Hepatic stellate cell (primary cell): Measurements from ENCODE around the gene NRP1.
A peak's percentile ranks its signal among the peaks of the same experiment; 100 is the strongest.

Experiments
- DNase-seq: peaks from one replicate; pipeline ENCODE4 v3.0.0; 2011; ENCODE audit warnings: low spot score

NRP1 gene

DNA sequence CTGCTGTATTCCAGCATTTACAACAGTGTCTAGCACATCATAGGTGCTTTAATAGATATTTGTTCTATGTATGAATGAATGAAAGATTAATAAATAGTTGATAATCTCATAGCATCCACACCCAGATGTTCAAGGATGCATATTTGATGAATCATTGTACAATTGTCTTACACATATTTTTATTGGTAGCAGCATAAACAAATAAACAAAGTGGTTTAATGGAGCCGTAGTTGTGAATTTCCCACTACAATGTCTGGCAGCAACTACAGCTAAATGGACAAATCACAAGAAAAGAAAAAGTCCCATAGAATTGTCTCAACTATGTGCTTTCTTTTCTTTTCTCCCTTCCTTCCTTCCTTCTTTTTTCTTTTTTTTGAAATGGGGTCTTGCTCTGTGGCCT is 150.8 kb downstream of the NRP1 start:
- DNase-seq, result no peak

DNA sequence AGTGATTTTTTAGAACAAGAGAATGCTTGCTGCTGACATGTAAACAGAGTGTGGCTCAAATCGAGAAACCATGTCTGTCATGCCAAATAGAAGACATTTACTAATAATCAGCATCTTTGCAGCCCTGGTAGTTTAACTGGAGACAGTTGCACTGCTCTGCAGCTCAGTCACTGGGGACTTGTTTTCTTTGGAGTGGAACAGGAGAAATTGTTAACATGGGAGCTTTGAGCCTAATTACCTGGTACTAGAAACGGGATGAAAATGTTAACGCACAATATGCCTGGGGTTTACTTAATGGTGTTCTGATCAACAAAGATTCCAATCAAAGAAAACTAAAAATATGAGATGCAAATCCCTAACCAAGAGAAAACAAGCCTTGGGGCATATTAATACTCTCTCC is 153.5 kb downstream of the NRP1 start:
- no peak for DNase-seq

- no peak for DNase-seq
Observed at GRCh38 chr10:33180390-33180789, 154.1 kb downstream of the NRP1 start.

- DNase-seq, result no peak
Observed at GRCh38 chr10:33179067-33179466, 155.4 kb downstream of the NRP1 start.

GRCh38 chr10:33178026-33178755 is 156.3 kb downstream of the NRP1 start:
- DNase-seq, result no peak

DNA sequence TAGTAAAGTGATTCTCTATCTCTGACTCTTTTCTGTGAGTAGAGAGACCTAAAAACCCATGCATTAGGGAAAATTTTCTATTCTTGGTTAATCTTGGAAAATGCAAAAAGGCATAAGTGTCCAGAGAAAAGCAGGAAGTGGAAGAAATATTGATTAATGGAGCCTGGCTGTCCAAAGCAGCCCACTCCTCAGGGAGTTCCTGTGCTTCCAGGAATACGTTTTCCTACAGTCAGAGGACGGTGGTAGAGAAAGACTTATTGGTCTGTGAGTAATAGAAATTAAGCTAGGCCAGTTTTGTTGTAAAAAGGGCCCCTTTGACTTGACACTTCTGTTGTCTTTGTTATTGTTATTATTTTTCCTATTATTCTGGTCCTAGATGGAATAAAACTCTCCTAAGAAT is 157.8 kb downstream of the NRP1 start:
- no peak for DNase-seq

DNA sequence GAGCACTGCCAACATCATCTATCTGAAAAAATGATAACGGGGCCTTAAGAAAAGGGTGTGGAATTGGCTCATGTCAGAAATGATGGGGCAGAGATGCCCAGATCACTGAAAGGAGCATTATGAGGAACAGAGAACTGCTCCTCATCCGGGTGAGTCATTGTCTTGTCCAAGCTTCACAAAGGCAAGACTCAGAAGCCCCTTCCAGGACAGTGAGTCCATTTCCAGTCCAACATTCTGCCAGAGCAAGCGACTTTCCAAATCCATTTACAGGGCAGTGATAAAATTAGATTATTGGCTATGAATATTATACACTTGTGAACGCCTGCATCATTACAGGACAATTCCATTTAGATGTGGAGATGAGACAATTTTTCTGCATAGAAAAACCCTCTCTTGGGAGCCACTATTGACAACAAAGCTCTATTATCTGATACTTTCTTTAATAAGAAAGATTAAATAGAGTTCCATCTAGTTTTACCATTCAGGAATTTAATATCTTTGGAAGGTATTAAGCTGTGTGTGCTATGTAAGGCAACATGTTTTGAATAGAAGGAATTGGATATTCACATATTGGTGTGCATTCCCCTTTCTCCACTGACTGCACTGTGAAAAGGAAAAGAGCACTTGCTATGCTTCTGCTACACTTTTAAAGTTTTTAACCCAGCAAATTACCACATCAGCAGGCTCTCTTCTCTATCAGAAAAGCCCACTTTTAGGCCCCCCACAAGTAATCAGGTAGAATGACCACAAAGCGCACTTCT is 159.6 kb downstream of the NRP1 start:
- DNase-seq, result no peak

DNA sequence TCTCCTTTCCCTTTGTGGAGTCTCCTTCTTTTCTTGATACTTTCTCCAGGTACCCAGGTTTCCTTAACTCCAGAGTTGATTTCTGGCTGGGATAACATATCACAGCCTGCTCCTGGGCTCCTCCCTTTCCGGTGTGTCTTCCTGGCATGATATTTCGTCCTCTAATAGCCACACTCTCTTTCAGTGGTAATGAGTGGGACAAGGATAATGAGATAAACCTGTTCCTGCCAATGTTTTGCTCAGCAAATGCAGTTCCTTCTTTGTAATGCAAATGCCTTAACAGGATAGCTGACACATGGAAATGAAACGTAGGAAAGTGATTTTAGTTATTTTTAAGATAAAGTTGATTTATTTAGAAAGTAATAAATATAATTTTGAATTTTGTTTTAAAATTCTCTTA is 168.6 kb downstream of the NRP1 start:
- DNase-seq, result no peak

DNA sequence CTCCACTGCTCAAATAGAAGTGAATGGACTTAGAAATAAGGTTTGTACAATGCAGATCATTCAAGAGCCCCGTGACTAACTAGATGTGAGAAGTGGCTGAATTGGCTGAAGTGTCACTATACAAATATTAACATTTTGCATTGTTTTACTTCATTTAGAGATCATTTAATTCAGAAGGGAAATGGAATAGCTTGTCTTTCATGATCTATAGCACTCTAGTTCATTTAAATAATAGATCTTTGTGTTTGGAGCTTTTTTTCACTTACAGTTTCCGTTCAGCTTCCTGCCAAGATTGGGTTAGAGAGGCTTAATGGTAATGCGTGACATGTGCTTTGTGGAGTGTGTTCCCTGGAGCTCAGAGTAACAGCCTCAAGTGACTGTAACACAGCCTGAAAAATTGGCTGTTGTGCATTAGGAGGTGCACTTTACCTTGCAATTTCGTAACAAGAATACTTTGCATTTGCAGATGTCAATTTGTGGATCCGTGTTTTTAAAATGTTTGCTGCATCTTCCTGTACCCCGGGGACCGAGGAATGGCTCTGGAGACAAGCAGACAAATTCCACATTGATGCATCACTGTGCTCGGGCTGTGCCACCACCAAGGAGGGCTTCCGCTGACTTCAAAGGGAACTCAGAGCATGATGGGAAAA is 170.3 kb downstream of the NRP1 start:
- DNase-seq, result peak; percentile 22

GRCh38 chr10:33162248-33162575 is 172.3 kb downstream of the NRP1 start:
- no peak for DNase-seq

- no peak for DNase-seq
Observed at GRCh38 chr10:33161550-33162247, 172.8 kb downstream of the NRP1 start.

GRCh38 chr10:33160151-33160550 is 174.3 kb downstream of the NRP1 start:
- no peak for DNase-seq

GRCh38 chr10:33157103-33157502 is 177.4 kb downstream of the NRP1 start:
- DNase-seq, result no peak

- DNase-seq, result peak; percentile 34
Observed at GRCh38 chr10:33155720-33156638, 178.5 kb downstream of the NRP1 start.

DNA sequence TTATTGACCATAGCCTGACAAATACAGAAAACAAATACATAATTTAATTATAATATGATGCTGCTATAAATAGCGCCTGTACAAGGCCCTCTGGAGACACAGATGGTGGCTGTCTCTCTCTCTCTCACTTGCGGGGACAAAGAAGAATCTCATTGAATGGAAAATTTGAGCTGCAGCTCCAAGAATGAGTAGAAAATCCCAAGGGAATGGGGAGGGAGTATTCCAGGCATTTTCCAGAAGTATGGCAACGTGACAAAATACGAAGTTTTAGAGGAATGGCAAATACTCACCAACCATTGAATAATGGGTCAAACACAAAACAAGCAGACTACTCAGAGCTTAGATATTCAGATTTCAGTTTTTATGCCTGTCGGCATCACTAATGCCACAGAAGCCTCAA is 179.9 kb downstream of the NRP1 start:
- peak; percentile 60 for DNase-seq

- no peak for DNase-seq
Observed at GRCh38 chr10:33153968-33154327, 180.5 kb downstream of the NRP1 start.

DNA sequence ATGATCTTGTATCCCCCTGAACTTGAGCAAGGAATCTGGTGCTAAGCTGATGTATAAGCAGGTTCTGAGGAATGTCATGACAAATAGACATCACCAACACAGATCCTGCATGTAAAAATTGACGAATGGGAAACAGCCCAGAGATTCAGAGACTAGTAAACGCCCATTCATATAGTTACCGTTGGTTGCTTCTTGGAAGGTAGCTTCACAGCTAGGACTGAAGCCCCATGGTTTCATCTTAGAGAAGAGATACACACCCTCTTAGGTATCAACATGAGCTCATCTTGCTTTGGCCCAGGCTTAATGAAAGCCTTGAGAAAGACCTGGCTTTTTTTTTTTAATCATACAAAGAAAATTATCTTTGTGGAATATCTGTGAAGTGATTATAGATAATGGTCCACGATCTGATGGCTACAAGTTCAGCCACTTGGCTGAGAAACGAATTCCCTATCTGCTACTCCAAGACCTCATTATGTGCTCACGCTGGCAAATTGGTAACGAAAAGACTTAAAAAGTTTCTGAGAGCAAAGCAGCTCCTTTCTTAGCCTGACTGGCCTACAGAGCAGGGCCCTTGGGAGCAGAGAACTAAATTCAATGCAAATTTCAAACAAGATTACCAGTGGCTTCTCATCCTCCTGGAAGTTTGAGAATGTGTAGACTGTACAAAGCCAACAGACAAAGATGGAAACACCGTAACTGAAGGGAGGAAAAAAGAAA is 181.1 kb downstream of the NRP1 start:
- no peak for DNase-seq

DNA sequence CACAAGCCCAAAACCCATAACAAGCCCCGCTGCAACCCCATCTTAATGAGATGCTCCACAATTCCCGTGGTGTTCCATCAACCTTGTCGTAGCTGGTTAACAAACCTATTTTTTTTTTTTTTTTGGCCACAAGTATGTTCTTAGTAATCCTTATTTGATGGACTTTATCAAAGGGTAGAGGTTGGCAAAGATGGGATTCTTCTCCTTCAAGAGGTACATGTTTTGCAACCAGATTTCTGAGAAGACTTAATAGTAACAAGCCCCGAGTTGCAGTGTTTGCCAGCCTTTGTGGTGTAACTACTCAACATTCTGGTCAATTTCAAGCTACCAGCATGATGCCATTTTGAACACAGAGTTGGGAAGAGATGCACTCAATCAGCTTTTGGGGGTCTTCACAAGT is 181.7 kb downstream of the NRP1 start:
- DNase-seq, result no peak

DNA sequence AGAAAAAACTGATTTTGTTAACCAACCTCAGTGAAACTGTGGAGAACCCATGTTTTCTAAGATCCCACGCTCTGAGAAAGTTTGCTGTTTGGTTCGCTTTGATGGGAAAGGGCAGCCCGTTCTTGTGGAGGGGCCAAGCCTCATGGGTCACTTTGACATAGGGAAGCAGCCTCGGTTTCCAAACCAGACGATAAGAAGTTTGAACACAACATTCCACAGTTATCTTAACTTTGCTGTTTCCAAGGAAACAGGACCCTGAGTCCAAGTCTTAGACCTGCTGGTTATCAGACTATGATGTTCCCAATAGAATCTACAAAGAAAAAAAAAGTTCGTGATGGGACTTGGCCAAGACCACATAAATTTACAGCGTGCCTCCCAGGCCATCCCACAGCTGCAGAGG is 182.3 kb downstream of the NRP1 start:
- no peak for DNase-seq

DNA sequence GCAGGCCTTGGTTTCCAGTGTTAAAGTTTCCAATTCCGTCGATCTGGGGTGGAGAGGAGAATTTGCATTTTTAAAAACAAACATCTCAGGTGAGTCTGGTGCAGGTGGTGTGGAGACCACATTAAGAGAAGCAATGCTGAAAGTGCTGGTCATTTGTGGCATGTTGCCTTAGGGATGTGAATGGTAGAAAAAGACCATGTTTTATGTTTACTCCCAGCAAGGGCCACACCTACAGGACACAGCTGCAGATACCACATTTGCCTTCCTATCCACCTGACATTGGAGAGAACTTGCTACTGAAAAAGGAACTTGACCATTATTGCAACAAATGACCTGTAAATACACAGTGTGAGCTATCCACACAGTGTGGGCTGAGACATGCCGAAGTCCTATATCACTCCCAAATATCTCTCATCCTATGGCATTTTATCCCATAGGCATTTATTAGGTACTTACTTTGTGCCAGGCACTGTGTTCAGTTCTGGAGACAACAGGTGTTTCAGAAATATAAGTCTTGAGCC is 183.1 kb downstream of the NRP1 start:
- no peak for DNase-seq

GRCh38 chr10:33150889-33151288 is 183.6 kb downstream of the NRP1 start:
- no peak for DNase-seq
